Left lobe of liver (tissue), 2 donors: Measurements from ENCODE around the gene NDUFV2. TPM values are rescaled to one million over a fixed set of nuclear protein-coding genes. Genes with fewer than 3 reads are reported as not detected.
"Not testable (repeated sequence)": the region's sequence is repeated elsewhere in the genome, so short reads cannot be mapped to it uniquely, and the experiment has no call there.

Experiments
- ATAC-seq: fragments of 200-7000 bp; cut with Tn5 transposase; one replicate; pipeline ENCODE4 v1.9.1; 2020; ENCODE audit warnings: mild to moderate bottlenecking, moderate library complexity
- DNase-seq: peaks from one replicate; pipeline ENCODE4 v3.0.0-alpha.2; 2020; ENCODE audit warnings: low spot score
- total RNA-seq: library from RNA; stranded (reverse); gene quantifications from one replicate; pipeline ENCODE4 v1.2.1, GENCODE V29; 2021
- donor health status: DM: no; HTN: no; CAD: no; lungs with moderate emphysema.
- donor health status: DM: no; HTN: yes; CAD: no.

Gene NDUFV2
- total RNA-seq, 1 donor from 2014 or later, result 151 TPM

DNA sequence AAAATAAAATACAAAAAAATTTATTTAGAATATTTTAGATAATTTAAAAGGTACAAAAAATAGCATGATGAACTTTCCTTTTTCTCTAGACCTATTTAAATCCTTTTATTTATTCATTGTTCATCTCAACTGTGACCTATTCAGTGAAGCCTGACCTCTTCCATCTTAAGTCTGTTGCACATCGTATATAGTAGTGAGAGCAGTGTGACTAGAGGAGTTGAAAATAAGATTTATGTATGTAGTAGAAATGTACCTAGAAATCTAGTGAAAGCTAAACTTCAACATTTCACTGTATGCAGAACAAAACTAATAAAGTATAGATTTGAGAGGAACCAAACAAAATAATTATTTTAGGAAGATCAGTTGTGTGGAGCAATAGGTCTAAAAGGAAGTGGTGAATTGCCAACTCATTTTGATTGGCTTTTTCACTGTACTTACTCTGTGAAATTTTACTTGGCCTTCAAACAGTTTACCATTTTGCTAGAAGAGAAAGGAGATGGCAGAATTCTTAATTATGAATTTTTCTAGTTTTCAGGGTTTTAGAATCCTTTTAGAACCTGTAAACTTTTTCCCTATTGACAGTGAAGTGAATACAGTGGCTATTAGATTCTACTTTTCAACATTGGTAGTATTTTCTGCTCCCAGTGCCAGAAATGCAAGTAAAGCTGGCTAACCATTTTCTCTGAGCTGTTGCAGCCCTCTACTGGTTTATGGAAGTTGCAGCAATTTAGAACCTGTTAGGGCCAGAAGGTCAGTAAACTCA lies 45.1 kb downstream of the NDUFV2 start:
- no peak for DNase-seq
- peak; percentile 95 for ATAC-seq

DNA sequence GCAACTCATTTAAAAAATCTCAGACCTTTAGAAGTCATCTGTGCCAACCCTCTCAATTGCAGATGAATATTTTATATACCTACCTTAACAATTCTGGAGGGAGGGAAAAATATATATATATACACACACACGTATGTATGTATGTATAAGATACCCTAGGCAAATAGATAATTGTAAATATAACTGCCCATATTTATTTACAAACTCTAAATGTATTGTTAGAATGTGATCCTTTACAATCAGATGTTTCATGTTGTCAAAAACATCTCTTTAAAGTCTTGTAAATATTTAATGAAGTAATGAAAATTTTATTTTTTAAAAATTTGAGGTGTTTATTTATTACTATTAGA lies 45.7 kb downstream of the NDUFV2 start:
- DNase-seq (no peak), ATAC-seq (no peak)

GRCh38 chr18:9150121-9150520 lies 47.6 kb downstream of the NDUFV2 start:
- no peak for DNase-seq
- ATAC-seq, result no peak

GRCh38 chr18:9153256-9153655 lies 50.8 kb downstream of the NDUFV2 start:
- peak; percentile 62 for ATAC-seq
- DNase-seq, result no peak

GRCh38 chr18:9156604-9157249 lies 54.2 kb downstream of the NDUFV2 start:
- DNase-seq (no peak), ATAC-seq (no peak)

- no peak for DNase-seq
- no peak for ATAC-seq
Measured at GRCh38 chr18:9157806-9158205, 55.3 kb downstream of the NDUFV2 start.

DNA sequence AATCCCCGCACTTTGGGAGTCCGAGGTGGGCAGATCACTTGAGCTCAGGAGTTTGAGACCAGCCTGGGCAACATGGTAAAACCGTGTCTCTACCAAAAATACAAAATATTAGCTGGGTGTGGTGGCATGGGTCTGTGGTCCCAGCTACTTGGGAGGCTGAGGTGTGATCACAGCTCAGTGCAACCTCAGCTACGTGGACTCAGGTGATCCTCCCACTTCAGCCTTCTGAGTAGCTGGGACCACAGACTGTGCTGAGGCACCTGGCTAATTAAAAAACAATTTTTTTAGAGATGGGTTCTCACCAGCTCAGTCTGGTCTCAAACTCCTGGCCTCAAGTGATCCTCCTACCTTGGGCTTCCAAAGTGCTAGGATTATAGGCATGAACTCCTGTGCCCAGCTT lies 57.5 kb downstream of the NDUFV2 start:
- ATAC-seq, result no peak

GRCh38 chr18:9162663-9163062 lies 60.2 kb downstream of the NDUFV2 start:
- DNase-seq, ATAC-seq: not testable (repeated sequence)

More for the DNA sequence above, 57.5 kb downstream of the NDUFV2 start:
- no peak for DNase-seq

- not testable (repeated sequence) for DNase-seq, ATAC-seq
Measured at GRCh38 chr18:9164149-9164548, 61.6 kb downstream of the NDUFV2 start.

GRCh38 chr18:9165883-9166282 lies 63.4 kb downstream of the NDUFV2 start:
- not testable (repeated sequence) for ATAC-seq, DNase-seq

GRCh38 chr18:9169515-9169914 lies 67.0 kb downstream of the NDUFV2 start:
- not testable (repeated sequence) for ATAC-seq, DNase-seq

DNA sequence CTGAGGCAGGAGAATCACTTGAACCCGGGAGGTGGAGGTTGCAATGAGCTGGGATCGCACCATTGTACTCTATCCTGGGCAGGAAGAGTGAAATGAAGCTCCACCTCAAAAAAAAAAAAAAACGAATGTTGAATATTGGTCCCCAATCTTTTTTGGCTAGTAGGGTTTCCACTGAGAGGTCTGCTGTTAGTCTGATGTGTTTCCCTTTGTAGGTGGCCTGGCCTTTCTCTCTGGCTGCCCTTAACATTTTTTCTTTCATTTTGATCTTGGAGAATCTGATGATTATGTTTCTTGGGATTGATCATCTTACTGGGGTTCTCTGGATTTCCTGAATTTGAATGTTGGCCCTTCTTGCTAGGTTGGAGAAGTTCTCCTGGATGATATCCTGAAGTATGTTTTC lies 69.4 kb downstream of the NDUFV2 start:
- not testable (repeated sequence) for DNase-seq, ATAC-seq

GRCh38 chr18:9172506-9173127 lies 70.1 kb downstream of the NDUFV2 start:
- DNase-seq (no peak), ATAC-seq (peak; percentile 37)

DNA sequence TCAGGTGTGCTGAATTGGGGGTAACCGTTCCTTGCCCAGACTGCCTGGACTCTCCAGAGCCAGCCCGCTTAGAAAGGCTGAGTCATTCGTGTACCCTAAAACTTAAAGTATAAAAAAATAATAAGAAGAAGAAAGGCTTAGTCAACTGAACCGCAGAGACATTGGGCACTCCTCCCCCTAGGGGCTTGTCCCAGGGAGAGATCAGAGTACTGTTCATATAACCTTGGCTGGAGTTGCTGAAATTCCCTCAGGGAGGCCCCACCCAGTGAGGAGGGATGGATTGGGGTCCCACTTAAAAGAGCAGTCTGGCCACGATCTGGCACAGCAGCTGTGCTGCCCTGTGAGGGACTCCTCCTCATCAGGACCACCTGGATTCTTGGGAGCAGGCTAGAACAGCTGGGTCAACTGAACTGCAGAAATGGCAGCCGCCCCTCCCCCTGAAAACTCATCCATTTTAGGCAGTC lies 71.3 kb downstream of the NDUFV2 start:
- no peak for ATAC-seq
- no peak for DNase-seq

- DNase-seq, result no peak
- ATAC-seq, result peak; percentile 40
Measured at GRCh38 chr18:9174302-9174701, 71.8 kb downstream of the NDUFV2 start.

- no peak for DNase-seq
- ATAC-seq, result no peak
Measured at GRCh38 chr18:9175115-9175514, 72.6 kb downstream of the NDUFV2 start.

DNA sequence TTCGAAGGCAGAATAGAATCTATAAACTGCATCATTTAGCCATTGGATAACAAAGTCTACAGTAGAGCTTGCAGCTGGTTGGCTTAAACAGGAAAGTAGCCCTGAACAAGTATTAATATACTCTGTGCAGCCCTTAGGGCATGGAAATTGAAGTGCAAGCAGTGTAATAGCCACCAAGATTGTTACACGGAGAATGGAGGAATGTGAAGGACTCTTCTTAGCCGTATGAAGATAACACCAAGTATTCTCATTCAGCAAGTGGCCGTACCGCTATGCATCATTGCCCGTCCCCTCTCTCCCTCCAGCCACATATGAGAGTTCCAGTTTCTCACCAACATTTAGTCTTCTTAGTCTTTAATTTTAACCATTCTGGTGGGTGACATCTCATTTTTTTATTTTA lies 74.5 kb downstream of the NDUFV2 start:
- ATAC-seq, result no peak

GRCh38 chr18:9177466-9177865 lies 75.0 kb downstream of the NDUFV2 start:
- ATAC-seq, result no peak

More for the DNA sequence above, 74.5 kb downstream of the NDUFV2 start:
- DNase-seq, result no peak

DNA sequence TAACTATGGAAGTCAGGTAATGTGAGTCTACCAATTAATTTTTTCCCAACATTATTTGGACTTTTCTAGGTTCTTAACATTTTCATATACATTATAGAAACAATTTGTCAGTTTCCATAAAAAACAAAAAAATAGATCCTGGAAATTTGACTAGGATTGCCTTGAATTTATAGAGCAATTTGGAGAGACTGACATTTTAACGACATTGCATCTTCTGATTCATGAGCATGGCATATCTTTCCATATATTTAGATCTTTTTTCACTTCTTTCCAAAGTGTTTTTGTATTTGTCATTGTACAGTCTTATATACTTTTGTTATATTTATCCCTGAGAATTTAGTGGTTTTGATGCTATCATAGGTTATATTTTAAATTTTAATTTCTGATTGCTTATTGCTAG lies 76.1 kb downstream of the NDUFV2 start:
- no peak for DNase-seq
- ATAC-seq, result no peak

More at GRCh38 chr18:9177466-9177865, 75.0 kb downstream of the NDUFV2 start:
- DNase-seq, result no peak

DNA sequence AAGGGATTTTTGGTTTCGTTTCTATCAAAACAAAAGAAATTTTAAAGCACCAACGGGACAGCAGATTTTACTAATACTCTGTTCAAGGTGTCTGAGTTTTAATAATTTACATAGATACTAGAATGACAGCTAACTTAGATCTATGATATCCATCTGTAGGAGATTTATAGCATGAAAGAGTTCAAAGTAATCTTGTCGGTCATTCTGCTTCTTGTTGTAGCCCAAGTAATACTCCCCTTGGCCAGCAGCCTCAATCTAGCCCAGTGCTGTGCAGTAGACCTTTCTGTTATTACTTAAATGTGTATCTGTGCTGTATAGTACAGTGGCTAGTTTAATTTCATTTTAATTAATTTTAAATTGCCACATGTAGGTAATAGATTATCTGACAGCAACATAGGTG lies 78.8 kb downstream of the NDUFV2 start:
- no peak for DNase-seq
- ATAC-seq, result no peak

GRCh38 chr18:9182852-9183399 lies 80.4 kb downstream of the NDUFV2 start:
- ATAC-seq, result no peak
- no peak for DNase-seq
